PFSK-1 (cell line): ENCODE data around the gene ZNF263.

ENCODE experiments used
- POLR2AphosphoS5 ChIP-seq: IDR thresholded peaks from 2 replicates; pipeline ENCODE4 v1.6.1; 2012; ENCODE audit warnings: low read depth, mild to moderate bottlenecking, control low read depth, low read length, moderate library complexity
- SIN3A ChIP-seq: IDR thresholded peaks from 2 replicates; pipeline ENCODE4 v1.6.1; 2012; ENCODE audit warnings: mild to moderate bottlenecking, low read length, moderate library complexity, borderline replicate concordance; ENCODE audit not compliant: insufficient read depth
- TAF1 ChIP-seq: IDR thresholded peaks from 2 replicates; pipeline ENCODE4 v1.6.1; 2012; ENCODE audit warnings: low read length, control low read depth, borderline replicate concordance; ENCODE audit not compliant: insufficient read depth
- TF ChIP-seq, protein P1 (sequence below), 2 experiments: IDR thresholded peaks; 2 replicates each; pipeline versions ENCODE4 v1.6.1 to v1.8.0; 2011 to 2012; ENCODE audit warnings: low read depth in 2 of 2, low read length in 2 of 2, control low read depth in 1 of 2, inconsistent platforms in 1 of 2, mild to moderate bottlenecking in 1 of 2, moderate library complexity in 1 of 2; ENCODE audit not compliant: insufficient read depth in 1 of 2

DNA sequence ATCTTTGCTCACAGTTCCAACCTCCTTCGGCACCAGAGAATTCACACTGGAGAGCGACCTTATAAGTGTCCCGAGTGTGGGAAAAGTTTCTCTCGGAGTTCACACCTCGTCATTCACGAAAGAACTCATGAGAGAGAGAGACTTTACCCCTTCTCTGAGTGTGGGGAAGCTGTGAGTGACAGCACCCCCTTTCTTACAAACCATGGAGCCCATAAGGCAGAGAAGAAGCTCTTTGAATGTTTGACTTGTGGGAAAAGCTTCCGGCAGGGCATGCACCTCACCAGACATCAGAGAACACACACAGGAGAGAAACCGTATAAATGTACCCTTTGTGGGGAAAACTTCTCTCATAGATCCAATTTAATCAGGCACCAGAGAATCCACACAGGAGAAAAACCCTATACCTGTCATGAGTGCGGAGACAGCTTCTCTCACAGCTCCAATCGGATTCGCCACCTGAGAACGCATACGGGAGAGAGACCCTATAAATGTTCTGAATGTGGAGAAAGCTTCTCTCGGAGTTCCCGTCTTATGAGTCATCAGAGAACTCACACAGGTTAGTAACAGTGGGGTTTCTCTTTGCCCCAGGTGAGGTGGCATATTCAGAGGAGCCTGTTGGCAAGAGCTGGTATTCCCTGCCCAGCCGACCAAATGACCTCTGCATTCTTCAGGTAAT lies 6.8 kb downstream of the ZNF263 start:
- TF ChIP-seq POLR2AphosphoS5 (no peak), SIN3A (no peak), TAF1 (no peak)
- TF ChIP-seq, protein P1, sequence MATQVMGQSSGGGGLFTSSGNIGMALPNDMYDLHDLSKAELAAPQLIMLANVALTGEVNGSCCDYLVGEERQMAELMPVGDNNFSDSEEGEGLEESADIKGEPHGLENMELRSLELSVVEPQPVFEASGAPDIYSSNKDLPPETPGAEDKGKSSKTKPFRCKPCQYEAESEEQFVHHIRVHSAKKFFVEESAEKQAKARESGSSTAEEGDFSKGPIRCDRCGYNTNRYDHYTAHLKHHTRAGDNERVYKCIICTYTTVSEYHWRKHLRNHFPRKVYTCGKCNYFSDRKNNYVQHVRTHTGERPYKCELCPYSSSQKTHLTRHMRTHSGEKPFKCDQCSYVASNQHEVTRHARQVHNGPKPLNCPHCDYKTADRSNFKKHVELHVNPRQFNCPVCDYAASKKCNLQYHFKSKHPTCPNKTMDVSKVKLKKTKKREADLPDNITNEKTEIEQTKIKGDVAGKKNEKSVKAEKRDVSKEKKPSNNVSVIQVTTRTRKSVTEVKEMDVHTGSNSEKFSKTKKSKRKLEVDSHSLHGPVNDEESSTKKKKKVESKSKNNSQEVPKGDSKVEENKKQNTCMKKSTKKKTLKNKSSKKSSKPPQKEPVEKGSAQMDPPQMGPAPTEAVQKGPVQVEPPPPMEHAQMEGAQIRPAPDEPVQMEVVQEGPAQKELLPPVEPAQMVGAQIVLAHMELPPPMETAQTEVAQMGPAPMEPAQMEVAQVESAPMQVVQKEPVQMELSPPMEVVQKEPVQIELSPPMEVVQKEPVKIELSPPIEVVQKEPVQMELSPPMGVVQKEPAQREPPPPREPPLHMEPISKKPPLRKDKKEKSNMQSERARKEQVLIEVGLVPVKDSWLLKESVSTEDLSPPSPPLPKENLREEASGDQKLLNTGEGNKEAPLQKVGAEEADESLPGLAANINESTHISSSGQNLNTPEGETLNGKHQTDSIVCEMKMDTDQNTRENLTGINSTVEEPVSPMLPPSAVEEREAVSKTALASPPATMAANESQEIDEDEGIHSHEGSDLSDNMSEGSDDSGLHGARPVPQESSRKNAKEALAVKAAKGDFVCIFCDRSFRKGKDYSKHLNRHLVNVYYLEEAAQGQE (IDR thresholded peaks at IDR 0.05; ENCODE audit: insufficient read depth in 1 of 2, low read depth in 2 of 2, low read length in 2 of 2): no peak
